ENCODE results near the gene TOPORS. TPM values are rescaled to one million over a fixed set of nuclear protein-coding genes. Genes with fewer than 3 reads are reported as not detected.
"Not testable (repeated sequence)": the region's sequence is repeated elsewhere in the genome, so short reads cannot be mapped to it uniquely, and the experiment has no call there.

TOPORS gene
- total RNA-seq, result 10 to 100 TPM; 11.8 to 30.8 TPM

- H3K27me3 ChIP-seq (replicated peaks; ENCODE audit: insufficient read depth), result no peaks in the 10 kb centered on the region
- TF ChIP-seq, protein P1, sequence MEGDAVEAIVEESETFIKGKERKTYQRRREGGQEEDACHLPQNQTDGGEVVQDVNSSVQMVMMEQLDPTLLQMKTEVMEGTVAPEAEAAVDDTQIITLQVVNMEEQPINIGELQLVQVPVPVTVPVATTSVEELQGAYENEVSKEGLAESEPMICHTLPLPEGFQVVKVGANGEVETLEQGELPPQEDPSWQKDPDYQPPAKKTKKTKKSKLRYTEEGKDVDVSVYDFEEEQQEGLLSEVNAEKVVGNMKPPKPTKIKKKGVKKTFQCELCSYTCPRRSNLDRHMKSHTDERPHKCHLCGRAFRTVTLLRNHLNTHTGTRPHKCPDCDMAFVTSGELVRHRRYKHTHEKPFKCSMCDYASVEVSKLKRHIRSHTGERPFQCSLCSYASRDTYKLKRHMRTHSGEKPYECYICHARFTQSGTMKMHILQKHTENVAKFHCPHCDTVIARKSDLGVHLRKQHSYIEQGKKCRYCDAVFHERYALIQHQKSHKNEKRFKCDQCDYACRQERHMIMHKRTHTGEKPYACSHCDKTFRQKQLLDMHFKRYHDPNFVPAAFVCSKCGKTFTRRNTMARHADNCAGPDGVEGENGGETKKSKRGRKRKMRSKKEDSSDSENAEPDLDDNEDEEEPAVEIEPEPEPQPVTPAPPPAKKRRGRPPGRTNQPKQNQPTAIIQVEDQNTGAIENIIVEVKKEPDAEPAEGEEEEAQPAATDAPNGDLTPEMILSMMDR (IDR thresholded peaks at IDR 0.05), result no peak
- peak; percentile 81 for ATAC-seq (ENCODE audit: insufficient number of reproducible peaks, low FRiP score, low read depth)
Measured at GRCh38 chr9:32552172-32552872, at the start of gene TOPORS, which contains the start of gene SMIM27. TSS of gene TOPORS (minus strand) at chr9:32552586. CDS start at chr9:32552436, 150 bp downstream. TSS of gene SMIM27 (plus strand) at chr9:32552327. CDS start at chr9:32552435, 108 bp downstream.

GRCh38 chr9:32599021-32599420 lies 46.6 kb upstream of the TOPORS start:
- not testable (repeated sequence) for H3K27me3 ChIP-seq (replicated peaks; ENCODE audit: insufficient read depth); H3K36me3 ChIP-seq; H3K4me1 ChIP-seq (ENCODE audit: control insufficient read depth in 1 of 2, low read depth in 2 of 2); DNase-seq (ENCODE audit: low spot score); H3K4me3 ChIP-seq; ATAC-seq (ENCODE audit: insufficient number of reproducible peaks, low FRiP score, low read depth); H3K9me3 ChIP-seq; H3K27ac ChIP-seq

More at GRCh38 chr9:32552172-32552872, at the start of gene TOPORS, which contains the start of gene SMIM27:
- Histone ChIP-seq H3K9me3 (no peaks in the 10 kb centered on the region), H3K27ac (peak within 1 kb of the TSS; percentile 93 to 96), H3K4me1 (ENCODE audit: control insufficient read depth in 1 of 2, low read depth in 2 of 2) (peaks cover 10 to 12% of the 10 kb centered on the region in 2 donors), H3K36me3 (no peaks in the 10 kb centered on the region), H3K4me3 (peak within 1 kb of the TSS; percentile 94)
- peak; percentile 46 for DNase-seq (ENCODE audit: low spot score)

DNA sequence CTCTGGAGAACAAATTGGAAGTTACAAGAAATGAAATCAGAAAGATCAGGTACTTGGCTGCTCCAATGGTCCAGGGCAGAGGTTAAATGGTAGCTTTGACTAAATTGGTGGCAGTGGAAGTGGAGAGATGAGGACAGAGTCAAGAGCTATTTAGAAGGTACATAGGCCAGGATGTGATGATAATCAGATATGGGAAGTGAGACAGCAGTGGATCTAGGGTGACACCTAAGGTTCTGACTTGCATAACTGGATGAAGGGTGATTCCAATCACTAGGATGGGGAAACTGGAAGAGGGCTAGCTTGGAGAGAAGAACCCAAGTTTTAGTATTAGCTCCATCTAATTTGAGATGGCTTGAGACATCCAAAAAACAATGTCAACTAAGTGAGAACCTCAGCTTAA lies 44.5 kb upstream of the TOPORS start:
- Histone ChIP-seq H3K36me3 (no peaks in the 10 kb centered on the region), H3K4me1 (ENCODE audit: control insufficient read depth in 1 of 2, low read depth in 2 of 2) (no peaks in the 10 kb centered on the region), H3K9me3 (no peaks in the 10 kb centered on the region), H3K27ac (no peak overlapping the region), H3K27me3 (replicated peaks; ENCODE audit: insufficient read depth) (no peaks in the 10 kb centered on the region), H3K4me3 (no peak overlapping the region)
- DNase-seq (ENCODE audit: low spot score) (no peak), ATAC-seq (ENCODE audit: insufficient number of reproducible peaks, low FRiP score, low read depth) (no peak)
- TF ChIP-seq, protein P1 (IDR thresholded peaks at IDR 0.05), result no peak

GRCh38 chr9:32596096-32596865 lies 43.9 kb upstream of the TOPORS start:
- Histone ChIP-seq H3K27me3 (replicated peaks; ENCODE audit: insufficient read depth) (no peaks in the 10 kb centered on the region), H3K36me3 (no peaks in the 10 kb centered on the region), H3K4me3 (no peak overlapping the region), H3K27ac (no peak overlapping the region), H3K9me3 (no peaks in the 10 kb centered on the region), H3K4me1 (ENCODE audit: control insufficient read depth in 1 of 2, low read depth in 2 of 2) (no peaks in the 10 kb centered on the region)
- DNase-seq (ENCODE audit: low spot score), result no peak
- TF ChIP-seq, protein P1 (IDR thresholded peaks at IDR 0.05), result no peak
- ATAC-seq (ENCODE audit: insufficient number of reproducible peaks, low FRiP score, low read depth), result no peak

- H3K36me3 ChIP-seq, result no peaks in the 10 kb centered on the region
- no peak for ATAC-seq (ENCODE audit: insufficient number of reproducible peaks, low FRiP score, low read depth)
- no peak for DNase-seq (ENCODE audit: low spot score)
Measured at GRCh38 chr9:32590898-32591297, 38.5 kb upstream of the TOPORS start.

More at GRCh38 chr9:32590898-32591297, 38.5 kb upstream of the TOPORS start:
- no peaks in the 10 kb centered on the region for H3K27me3 ChIP-seq (replicated peaks; ENCODE audit: insufficient read depth)
- H3K9me3 ChIP-seq, result no peaks in the 10 kb centered on the region
- H3K27ac ChIP-seq, result no peak overlapping the region
- H3K4me1 ChIP-seq (ENCODE audit: control insufficient read depth in 1 of 2, low read depth in 2 of 2), result no peaks in the 10 kb centered on the region
- TF ChIP-seq, protein P1 (IDR thresholded peaks at IDR 0.05), result no peak
- no peak overlapping the region for H3K4me3 ChIP-seq

All from thoracic aorta (tissue), 2 donors.